ENCODE measurements around the gene DNAH3. TPM values are rescaled to one million over a fixed set of nuclear protein-coding genes. Genes with fewer than 3 reads are reported as not detected.
"Not testable (repeated sequence)": the region's sequence is repeated elsewhere in the genome, so short reads cannot be mapped to it uniquely, and the experiment has no call there.

The DNAH3 gene
- total RNA-seq, 2 donors from 2014 or later = 0.40 to 0.82 TPM

DNA sequence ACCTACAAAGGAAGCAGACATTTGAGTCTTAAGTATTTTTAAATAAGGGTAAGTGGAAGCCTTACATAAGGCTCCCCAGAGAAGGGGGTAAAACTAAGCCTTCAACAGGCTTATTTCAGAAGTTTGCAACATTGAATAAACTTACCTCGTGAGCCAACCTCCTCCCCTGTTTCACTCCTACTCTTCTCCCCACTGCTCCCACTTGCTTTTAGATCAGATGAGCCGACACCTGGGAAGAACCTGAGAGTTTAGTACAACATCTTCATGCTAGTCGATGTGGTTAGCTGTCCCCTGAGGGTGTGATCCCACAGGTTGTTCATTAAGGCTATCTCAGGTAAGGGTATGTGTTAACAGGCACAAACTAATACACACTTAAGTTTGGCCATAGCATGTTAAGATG, 47.0 kb upstream of the DNAH3 start:
- no peaks in the 10 kb centered on the region for H3K36me3 ChIP-seq (ENCODE audit: control insufficient read depth, insufficient read depth, low read length)
- no peak for TF ChIP-seq CTCF (conservative IDR thresholded peaks at IDR 0.05)
- Mint-ChIP-seq H3K36me3 (ENCODE audit: low read depth) (no peaks in the 10 kb centered on the region), H3K4me1 (no peaks in the 10 kb centered on the region), H3K27me3 (ENCODE audit: insufficient read depth) (peaks cover 51% of the 10 kb centered on the region), H3K27ac (no peak overlapping the region), H3K4me3 (no peak overlapping the region), H3K9me3 (no peaks in the 10 kb centered on the region)
- H3K27me3 ChIP-seq (ENCODE audit: control insufficient read depth, insufficient read depth, low read length, poor library complexity, severe bottlenecking) = peaks cover 21% of the 10 kb centered on the region
- no peak overlapping the region for H3K4me3 ChIP-seq (ENCODE audit: low read length)
- no peaks in the 10 kb centered on the region for H3K9me3 ChIP-seq (ENCODE audit: control insufficient read depth, low read length)
- H3K4me1 ChIP-seq (ENCODE audit: control insufficient read depth, insufficient read depth, low read length) = no peaks in the 10 kb centered on the region
- 91 to 100% methylated on average over 1 to 3 of the region's 3 CpGs for WGBS, 2 experiments (ENCODE audit: insufficient coverage in 1 of 2, insufficient read length in 1 of 2)
- H3K27ac ChIP-seq (ENCODE audit: low read depth, low read length) = no peak overlapping the region
- DNase-seq = no peak
- no peak overlapping the region for H3K9ac ChIP-seq (ENCODE audit: extremely low read depth, low read length, poor library complexity, severe bottlenecking)

- no peaks in the 10 kb centered on the region for H3K36me3 ChIP-seq (ENCODE audit: control insufficient read depth, insufficient read depth, low read length)
- Mint-ChIP-seq H3K27me3 (ENCODE audit: insufficient read depth) (peaks cover 51% of the 10 kb centered on the region), H3K36me3 (ENCODE audit: low read depth) (no peaks in the 10 kb centered on the region), H3K4me1 (no peaks in the 10 kb centered on the region), H3K9me3 (peaks cover 3% of the 10 kb centered on the region), H3K27ac (no peak overlapping the region), H3K4me3 (no peak overlapping the region)
- H3K27ac ChIP-seq (ENCODE audit: low read depth, low read length) = no peak overlapping the region
- TF ChIP-seq CTCF (conservative IDR thresholded peaks at IDR 0.05) = no peak
- peaks cover 3% of the 10 kb centered on the region for H3K9me3 ChIP-seq (ENCODE audit: control insufficient read depth, low read length)
- peaks cover 16% of the 10 kb centered on the region for H3K27me3 ChIP-seq (ENCODE audit: control insufficient read depth, insufficient read depth, low read length, poor library complexity, severe bottlenecking)
- WGBS, 2 experiments (ENCODE audit: insufficient coverage in 1 of 2, insufficient read length in 1 of 2) = 86 to 94% methylated on average over 1 of the region's 1 CpG
- DNase-seq = no peak
- H3K4me3 ChIP-seq (ENCODE audit: low read length) = no peak overlapping the region
- no peaks in the 10 kb centered on the region for H3K4me1 ChIP-seq (ENCODE audit: control insufficient read depth, insufficient read depth, low read length)
- no peak overlapping the region for H3K9ac ChIP-seq (ENCODE audit: extremely low read depth, low read length, poor library complexity, severe bottlenecking)
Measured at GRCh38 chr16:21197112-21197511, 46.5 kb upstream of the DNAH3 start.

GRCh38 chr16:21195330-21195729, 44.7 kb upstream of the DNAH3 start:
- H3K4me1 ChIP-seq (ENCODE audit: control insufficient read depth, insufficient read depth, low read length); H3K36me3 ChIP-seq (ENCODE audit: control insufficient read depth, insufficient read depth, low read length); H3K4me3 ChIP-seq (ENCODE audit: low read length); H3K4me1 Mint-ChIP-seq; H3K9me3 Mint-ChIP-seq; DNase-seq; H3K27ac Mint-ChIP-seq; H3K27ac ChIP-seq (ENCODE audit: low read depth, low read length); H3K4me3 Mint-ChIP-seq; H3K36me3 Mint-ChIP-seq (ENCODE audit: low read depth); H3K9ac ChIP-seq (ENCODE audit: extremely low read depth, low read length, poor library complexity, severe bottlenecking): not testable (repeated sequence)
- 89 to 95% methylated on average over 8 of the region's 8 CpGs for WGBS, 2 experiments (ENCODE audit: insufficient coverage in 1 of 2, insufficient read length in 1 of 2)
- peaks cover 38% of the 10 kb centered on the region for H3K27me3 Mint-ChIP-seq (ENCODE audit: insufficient read depth)
- peaks cover 15% of the 10 kb centered on the region for H3K27me3 ChIP-seq (ENCODE audit: control insufficient read depth, insufficient read depth, low read length, poor library complexity, severe bottlenecking)
- H3K9me3 ChIP-seq (ENCODE audit: control insufficient read depth, low read length) = peaks cover 11% of the 10 kb centered on the region

DNA sequence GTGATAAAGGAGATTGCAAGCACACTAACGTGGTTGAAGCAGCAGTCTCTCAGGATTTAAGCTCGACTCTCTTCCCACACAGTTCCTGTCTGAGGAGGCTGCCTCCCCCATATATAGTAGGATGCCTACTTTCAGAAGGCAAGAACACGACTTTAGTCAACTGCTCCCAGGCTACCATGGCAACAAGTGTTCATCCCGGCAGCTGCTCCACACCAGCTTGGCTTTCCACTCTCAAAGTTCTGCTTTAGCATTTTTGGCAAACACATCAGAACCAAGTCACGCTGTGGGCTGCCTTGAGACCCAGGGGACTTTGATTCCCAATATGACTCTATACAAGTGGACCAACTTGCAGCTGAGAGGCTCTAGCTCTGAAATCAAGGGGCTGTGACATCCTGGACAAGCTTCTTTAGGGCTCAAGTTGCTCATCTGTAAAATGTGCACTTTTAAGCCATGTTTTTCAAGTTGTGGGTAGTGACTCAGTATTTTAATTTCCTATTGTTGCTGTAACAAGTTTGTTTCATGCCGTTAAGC, 44.2 kb upstream of the DNAH3 start:
- peaks cover 41% of the 10 kb centered on the region for H3K27me3 Mint-ChIP-seq (ENCODE audit: insufficient read depth)
- Histone ChIP-seq H3K36me3 (ENCODE audit: control insufficient read depth, insufficient read depth, low read length) (no peaks in the 10 kb centered on the region), H3K27ac (ENCODE audit: low read depth, low read length) (no peak overlapping the region), H3K9me3 (ENCODE audit: control insufficient read depth, low read length) (peaks cover 11% of the 10 kb centered on the region), H3K4me3 (ENCODE audit: low read length) (no peak overlapping the region), H3K27me3 (ENCODE audit: control insufficient read depth, insufficient read depth, low read length, poor library complexity, severe bottlenecking) (peaks cover 15% of the 10 kb centered on the region), H3K4me1 (ENCODE audit: control insufficient read depth, insufficient read depth, low read length) (no peaks in the 10 kb centered on the region), H3K9ac (ENCODE audit: extremely low read depth, low read length, poor library complexity, severe bottlenecking) (no peak overlapping the region)
- 71 to 81% methylated on average over 6 of the region's 6 CpGs for WGBS, 2 experiments (ENCODE audit: insufficient coverage in 1 of 2, insufficient read length in 1 of 2)
- DNase-seq = no peak
- H3K4me1 Mint-ChIP-seq = no peaks in the 10 kb centered on the region
- H3K9me3 Mint-ChIP-seq = peaks cover 8% of the 10 kb centered on the region
- TF ChIP-seq CTCF (conservative IDR thresholded peaks at IDR 0.05) = no peak
- H3K27ac Mint-ChIP-seq = no peak overlapping the region
- no peak overlapping the region for H3K4me3 Mint-ChIP-seq
- no peaks in the 10 kb centered on the region for H3K36me3 Mint-ChIP-seq (ENCODE audit: low read depth)

All from endodermal cell (in vitro differentiated cells).